HG02943 (cell line): ENCODE measurements around the gene RBP4.
"Not testable (repeated sequence)": the region's sequence is repeated elsewhere in the genome, so short reads cannot be mapped to it uniquely, and the experiment has no call there.

ENCODE experiments used
- ATAC-seq: cut with Tn5 transposase; IDR thresholded peaks from one replicate; pipeline ENCODE4 v1.9.1; 2021; ENCODE audit warnings: mild to moderate bottlenecking, low read depth, moderate library complexity; ENCODE audit not compliant: unreplicated experiment

Gene RBP4

GRCh38 chr10:93568105-93568390, 33.0 kb downstream of the RBP4 start:
- ATAC-seq, result no peak

GRCh38 chr10:93567277-93568104, 33.5 kb downstream of the RBP4 start:
- no peak for ATAC-seq

GRCh38 chr10:93566435-93567276, 34.4 kb downstream of the RBP4 start, which contains the start of gene FFAR4:
Gene FFAR4 (plus strand): TSS chr10:93566665. CDS start chr10:93566721, 56 bp downstream.
- ATAC-seq, result no peak

- no peak for ATAC-seq
These were observed 35.6 kb downstream of the RBP4 start for GRCh38 chr10:93565446-93565845.

GRCh38 chr10:93560541-93560940, 40.5 kb downstream of the RBP4 start:
- no peak for ATAC-seq

- no peak for ATAC-seq
These were observed 41.5 kb downstream of the RBP4 start for GRCh38 chr10:93559490-93559889.

- ATAC-seq, result no peak
These were observed 46.1 kb downstream of the RBP4 start for GRCh38 chr10:93554760-93555432.

- no peak for ATAC-seq
These were observed 46.7 kb downstream of the RBP4 start for GRCh38 chr10:93554316-93554663.

- ATAC-seq, result no peak
These were observed 47.3 kb downstream of the RBP4 start for GRCh38 chr10:93553482-93554315.

GRCh38 chr10:93552780-93553179, 48.3 kb downstream of the RBP4 start:
- ATAC-seq, result no peak

- ATAC-seq, result no peak
These were observed 50.4 kb downstream of the RBP4 start for GRCh38 chr10:93550606-93551005.

GRCh38 chr10:93548376-93549071, 52.5 kb downstream of the RBP4 start:
- ATAC-seq, result no peak

GRCh38 chr10:93547522-93547921, 53.5 kb downstream of the RBP4 start:
- ATAC-seq, result no peak

GRCh38 chr10:93546995-93547394, 54.0 kb downstream of the RBP4 start:
- not testable (repeated sequence) for ATAC-seq

GRCh38 chr10:93542358-93542791, 58.7 kb downstream of the RBP4 start:
- ATAC-seq, result no peak
